Tibial nerve (tissue), 4 donors: ENCODE measurements around the gene C20orf96. TPM values are rescaled to one million over a fixed set of nuclear protein-coding genes. Genes with fewer than 3 reads are reported as not detected.
A peak's percentile ranks its signal among the peaks of the same experiment; 100 is the strongest.
"Not testable (repeated sequence)": the region's sequence is repeated elsewhere in the genome, so short reads cannot be mapped to it uniquely, and the experiment has no call there.

ENCODE experiments used
- DNase-seq, 2 donors: peaks; one replicate each; pipeline ENCODE4 v3.0.0-alpha.2; 2019; ENCODE audit warnings: low spot score in 2 of 2
- H3K27ac ChIP-seq, 4 donors: fragments of 200-600 bp; sonication (generic) in 3 of 4; one replicate each; pipeline ENCODE4 v1.5.1; 2017 to 2019; ENCODE audit warnings: mild to moderate bottlenecking in 1 of 4
- H3K27me3 ChIP-seq, 2 donors: fragments of 200-600 bp; sonication (generic) in 1 of 2; one replicate each; pipeline versions ENCODE4 v1.5.1 to v1.6.0; 2017 to 2019
- H3K36me3 ChIP-seq, 3 donors: fragments of 200-600 bp; sonication (generic); one replicate each; pipeline ENCODE4 v1.5.1; 2018 to 2019
- H3K4me1 ChIP-seq, 4 donors: fragments of 200-600 bp; sonication (generic) in 3 of 4; one replicate each; pipeline ENCODE4 v1.5.1; 2017 to 2019
- H3K4me3 ChIP-seq, 4 donors: fragments of 200-600 bp; sonication (generic) in 3 of 4; one replicate each; pipeline ENCODE4 v1.5.1; 2017 to 2019; ENCODE audit warnings: mild to moderate bottlenecking in 1 of 4, moderate library complexity in 1 of 4
- H3K9me3 ChIP-seq, 4 donors: fragments of 200-600 bp; sonication (generic) in 3 of 4; one replicate each; pipeline ENCODE4 v1.5.1; 2017 to 2019
- CTCF ChIP-seq, 5 experiments: fragments of 200-600 bp in 3 of 5; fragments of 450-650 bp in 2 of 5; sonication (generic) in 3 of 5; IDR thresholded peaks; one replicate each; pipeline ENCODE4 v1.5.1; 2016 to 2019; ENCODE audit warnings: antibody characterized with exemption in 5 of 5, mild to moderate bottlenecking in 3 of 5, moderate library complexity in 2 of 5
- EP300 ChIP-seq, 2 donors: sonication (generic); formaldehyde crosslinking; IDR thresholded peaks; one replicate each; pipeline ENCODE4 v1.6.1; 2017; ENCODE audit warnings: antibody characterized with exemption in 2 of 2, mild to moderate bottlenecking in 1 of 2
- POLR2A ChIP-seq, 2 donors: fragments of 450-650 bp; IDR thresholded peaks; one replicate each; pipeline ENCODE4 v1.6.1; 2017; ENCODE audit warnings: antibody characterized with exemption in 2 of 2, mild to moderate bottlenecking in 2 of 2, moderate library complexity in 2 of 2
- WGBS, 2 donors: methylation state at CpG; one replicate each; pipeline ENCODE4 v1.1.5; 2018; 5-methylcytosine and 5-hydroxymethylcytosine counted together
- total RNA-seq, 4 donors: library from RNA; depleted of rRNA; stranded (reverse); fragments of >200 nt; gene quantifications; one replicate each; pipeline ENCODE4 v1.1.0, GENCODE V29; 2016

The C20orf96 gene
- total RNA-seq, 4 donors from 2014 or later = 3.5 to 8.7 (median 4.5) TPM

DNA sequence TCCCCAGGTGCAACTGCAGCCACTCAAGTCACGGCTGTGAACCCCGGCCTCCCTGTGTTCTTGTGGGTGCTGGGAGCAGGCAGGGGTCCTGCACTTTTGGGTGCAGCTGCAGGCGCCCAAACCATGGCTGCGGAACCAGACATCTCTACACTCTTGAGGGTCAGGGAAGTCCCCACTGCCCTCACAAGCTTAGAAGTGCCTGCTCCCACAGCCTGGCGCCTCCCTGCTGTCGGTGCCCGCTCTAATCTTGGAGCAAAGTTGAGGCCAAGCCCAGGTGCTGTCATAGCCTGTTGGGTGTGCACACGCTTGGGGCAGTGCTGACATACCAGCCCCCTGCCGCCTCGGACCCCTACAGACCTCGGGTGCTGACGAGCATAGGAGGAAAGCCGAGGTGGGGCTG is 26.8 kb downstream of the C20orf96 start:
- H3K36me3 ChIP-seq = no peaks in the 10 kb centered on the region
- TF ChIP-seq CTCF (IDR thresholded peaks at IDR 0.05) (no peak), EP300 (IDR thresholded peaks at IDR 0.05) (no peak), POLR2A (IDR thresholded peaks at IDR 0.05) (no peak)
- no peaks in the 10 kb centered on the region for H3K27me3 ChIP-seq
- H3K27ac ChIP-seq = no peak overlapping the region
- H3K4me1 ChIP-seq = peaks cover 0 to 14% (median 0%) of the 10 kb centered on the region in 4 donors
- DNase-seq = no peak
- no peaks in the 10 kb centered on the region for H3K9me3 ChIP-seq
- H3K4me3 ChIP-seq = no peak overlapping the region
- 84 to 85% methylated on average over 8 to 11 of the region's 13 CpGs for WGBS, 2 donors

- H3K9me3 ChIP-seq = no peaks in the 10 kb centered on the region
- DNase-seq = no peak
- no peaks in the 10 kb centered on the region for H3K4me1 ChIP-seq
- peaks cover 0 to 3% of the 10 kb centered on the region in 2 donors for H3K27me3 ChIP-seq
- H3K36me3 ChIP-seq = no peaks in the 10 kb centered on the region
- H3K27ac ChIP-seq = no peak overlapping the region
- TF ChIP-seq POLR2A (IDR thresholded peaks at IDR 0.05) (no peak), EP300 (IDR thresholded peaks at IDR 0.05) (no peak), CTCF (IDR thresholded peaks at IDR 0.05) (no peak)
- WGBS, 2 donors = 52 to 72% methylated on average over 2 of the region's 2 CpGs
- H3K4me3 ChIP-seq = no peak overlapping the region
Measured at GRCh38 chr20:259981-260380, 30.6 kb downstream of the C20orf96 start.

GRCh38 chr20:258963-259362 is 31.6 kb downstream of the C20orf96 start:
- Histone ChIP-seq H3K4me3 (no peak overlapping the region), H3K27ac (no peak overlapping the region), H3K9me3 (no peaks in the 10 kb centered on the region), H3K36me3 (no peaks in the 10 kb centered on the region), H3K27me3 (peaks cover 0 to 3% of the 10 kb centered on the region in 2 donors), H3K4me1 (no peaks in the 10 kb centered on the region)
- DNase-seq = no peak
- TF ChIP-seq CTCF (IDR thresholded peaks at IDR 0.05) = peak in 1 of 5 experiments; percentile 5
- TF ChIP-seq EP300 (IDR thresholded peaks at IDR 0.05) = no peak
- WGBS, 2 donors = 44 to 45% methylated on average over 8 of the region's 8 CpGs

DNA sequence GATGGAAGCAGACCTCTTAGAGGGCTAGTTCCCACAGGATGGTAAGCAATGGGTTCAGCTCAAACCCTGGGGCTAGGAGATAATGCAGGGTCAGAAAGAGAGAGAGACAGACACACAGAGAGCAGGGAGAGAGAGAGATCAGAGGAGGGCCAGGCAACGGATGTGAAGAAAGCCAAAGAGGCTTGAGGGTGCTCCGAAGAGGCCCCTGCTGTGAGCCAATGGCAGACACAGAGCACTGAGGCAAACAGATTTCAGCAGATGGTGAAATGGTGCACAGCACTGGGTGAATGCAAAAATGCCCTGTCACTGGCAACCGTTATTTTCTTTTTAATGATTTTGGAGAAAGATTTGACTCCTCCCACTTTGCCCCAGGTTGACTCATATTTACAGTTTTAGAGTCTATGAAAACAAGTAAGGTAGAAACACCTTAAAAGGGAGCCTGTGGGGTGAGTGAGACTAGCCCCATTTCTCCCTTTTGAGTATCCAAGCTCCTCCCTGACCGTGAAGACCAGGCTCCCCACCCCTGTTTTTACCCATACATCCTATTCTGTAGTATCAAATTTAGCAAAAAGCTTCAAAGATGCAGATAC is 32.2 kb downstream of the C20orf96 start:
- no peak for DNase-seq
- no peaks in the 10 kb centered on the region for H3K36me3 ChIP-seq
- H3K4me1 ChIP-seq = no peaks in the 10 kb centered on the region
- 56 to 64% methylated on average over 4 of the region's 4 CpGs for WGBS, 2 donors
- H3K27ac ChIP-seq = no peak overlapping the region
- H3K27me3 ChIP-seq = peaks cover 0 to 3% of the 10 kb centered on the region in 2 donors
- H3K9me3 ChIP-seq = no peaks in the 10 kb centered on the region
- no peak overlapping the region for H3K4me3 ChIP-seq
- TF ChIP-seq POLR2A (IDR thresholded peaks at IDR 0.05) (no peak), EP300 (IDR thresholded peaks at IDR 0.05) (no peak)

GRCh38 chr20:257419-257818 is 33.1 kb downstream of the C20orf96 start, which contains the start of gene DEFB132:
Gene DEFB132 (plus strand): TSS chr20:257724. CDS start chr20:257779, 55 bp downstream.
- TF ChIP-seq EP300 (IDR thresholded peaks at IDR 0.05) (no peak), CTCF (IDR thresholded peaks at IDR 0.05) (no peak), POLR2A (IDR thresholded peaks at IDR 0.05) (no peak)
- Histone ChIP-seq H3K9me3 (no peaks in the 10 kb centered on the region), H3K36me3 (no peaks in the 10 kb centered on the region), H3K27me3 (peaks cover 0 to 3% of the 10 kb centered on the region in 2 donors), H3K27ac (no peak within 1 kb of the TSS), H3K4me3 (no peak within 1 kb of the TSS), H3K4me1 (no peaks in the 10 kb centered on the region)
- 84 to 88% methylated on average over 7 of the region's 7 CpGs for WGBS, 2 donors
- no peak for DNase-seq

DNA sequence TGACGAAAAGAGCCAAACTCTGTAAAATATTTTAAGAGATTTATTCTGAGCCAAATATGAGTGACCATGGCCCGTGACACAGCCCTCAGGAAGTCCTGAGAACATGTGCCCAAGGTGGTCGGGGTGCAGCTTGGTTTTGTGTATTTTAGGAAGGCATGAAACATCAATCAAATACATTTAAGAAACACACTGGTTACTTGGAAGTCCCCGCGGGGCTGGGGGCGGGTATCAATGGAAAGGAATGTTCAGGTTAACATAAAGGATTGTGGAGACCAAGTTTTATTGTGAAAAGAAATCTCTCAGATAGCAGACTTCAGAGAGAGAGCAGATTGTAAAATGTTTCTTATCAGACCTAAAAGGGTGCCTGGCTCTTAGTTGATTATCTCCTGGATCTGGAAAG is 37.1 kb downstream of the C20orf96 start:
- H3K36me3 ChIP-seq, H3K4me3 ChIP-seq, H3K27me3 ChIP-seq, H3K9me3 ChIP-seq, H3K4me1 ChIP-seq, DNase-seq, H3K27ac ChIP-seq: not testable (repeated sequence)
- 46 to 47% methylated on average over 6 of the region's 6 CpGs for WGBS, 2 donors
